ENCODE data around the gene APOBEC3H. TPM values are rescaled to one million over a fixed set of nuclear protein-coding genes. Genes with fewer than 3 reads are reported as not detected.

Gene APOBEC3H
- total RNA-seq, 1 donor: not detected

DNA sequence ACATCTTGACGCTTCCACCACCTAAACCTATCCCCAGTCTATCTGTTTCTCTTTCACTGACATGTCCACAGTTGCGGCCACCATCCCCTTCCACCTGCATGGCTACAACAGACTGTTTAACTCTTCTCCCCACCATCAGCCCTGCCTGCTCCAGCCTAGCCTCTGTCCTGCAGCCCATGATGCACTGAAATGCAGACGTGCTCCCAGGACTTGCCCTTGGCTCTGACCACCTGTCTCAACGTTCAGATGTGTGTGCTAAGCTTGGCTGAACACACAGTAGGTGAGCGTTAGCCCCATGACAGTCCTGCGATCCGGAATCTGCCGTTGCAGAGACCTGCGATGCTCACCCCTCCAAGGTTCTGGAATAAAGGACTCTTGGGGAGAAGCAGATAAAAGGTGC, 32.7 kb downstream of the APOBEC3H start:
- no peak for DNase-seq (ENCODE audit: low read depth)
- TF ChIP-seq, protein P1, sequence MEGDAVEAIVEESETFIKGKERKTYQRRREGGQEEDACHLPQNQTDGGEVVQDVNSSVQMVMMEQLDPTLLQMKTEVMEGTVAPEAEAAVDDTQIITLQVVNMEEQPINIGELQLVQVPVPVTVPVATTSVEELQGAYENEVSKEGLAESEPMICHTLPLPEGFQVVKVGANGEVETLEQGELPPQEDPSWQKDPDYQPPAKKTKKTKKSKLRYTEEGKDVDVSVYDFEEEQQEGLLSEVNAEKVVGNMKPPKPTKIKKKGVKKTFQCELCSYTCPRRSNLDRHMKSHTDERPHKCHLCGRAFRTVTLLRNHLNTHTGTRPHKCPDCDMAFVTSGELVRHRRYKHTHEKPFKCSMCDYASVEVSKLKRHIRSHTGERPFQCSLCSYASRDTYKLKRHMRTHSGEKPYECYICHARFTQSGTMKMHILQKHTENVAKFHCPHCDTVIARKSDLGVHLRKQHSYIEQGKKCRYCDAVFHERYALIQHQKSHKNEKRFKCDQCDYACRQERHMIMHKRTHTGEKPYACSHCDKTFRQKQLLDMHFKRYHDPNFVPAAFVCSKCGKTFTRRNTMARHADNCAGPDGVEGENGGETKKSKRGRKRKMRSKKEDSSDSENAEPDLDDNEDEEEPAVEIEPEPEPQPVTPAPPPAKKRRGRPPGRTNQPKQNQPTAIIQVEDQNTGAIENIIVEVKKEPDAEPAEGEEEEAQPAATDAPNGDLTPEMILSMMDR (IDR thresholded peaks at IDR 0.05; ENCODE audit: insufficient read depth, low read depth, low read length): no peak
- H3K4me3 ChIP-seq (ENCODE audit: low read depth, low read length): no peak overlapping the region

DNA sequence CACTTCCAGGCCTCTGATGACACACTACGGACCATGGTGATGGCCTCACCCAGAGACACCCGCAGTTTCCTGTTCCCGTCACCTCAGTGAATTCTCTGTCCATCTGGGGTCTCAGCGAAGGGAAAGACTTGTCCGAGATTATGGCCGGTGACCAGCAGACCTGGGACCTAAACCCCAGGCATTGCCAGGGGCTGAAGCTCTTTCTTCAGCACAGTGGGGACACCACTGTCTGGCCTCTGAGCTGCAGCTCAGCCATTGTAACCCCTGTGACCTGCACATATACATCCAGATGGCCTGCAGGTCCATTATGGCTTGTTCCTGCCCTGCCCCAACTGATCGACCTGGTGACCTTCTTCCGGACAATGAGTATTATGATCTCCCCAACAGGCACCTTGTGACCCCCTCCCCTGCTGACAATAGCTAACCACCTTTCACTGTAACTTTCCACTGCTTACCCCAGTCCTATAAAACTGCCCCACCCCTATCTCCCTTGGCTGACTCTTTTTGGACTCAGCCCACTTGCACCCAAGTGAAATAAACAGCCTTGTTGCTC, 33.2 kb downstream of the APOBEC3H start:
- H3K4me3 ChIP-seq (ENCODE audit: low read depth, low read length): no peak overlapping the region
- TF ChIP-seq, protein P1 (IDR thresholded peaks at IDR 0.05; ENCODE audit: insufficient read depth, low read depth, low read length): no peak
- DNase-seq (ENCODE audit: low read depth): no peak

DNA sequence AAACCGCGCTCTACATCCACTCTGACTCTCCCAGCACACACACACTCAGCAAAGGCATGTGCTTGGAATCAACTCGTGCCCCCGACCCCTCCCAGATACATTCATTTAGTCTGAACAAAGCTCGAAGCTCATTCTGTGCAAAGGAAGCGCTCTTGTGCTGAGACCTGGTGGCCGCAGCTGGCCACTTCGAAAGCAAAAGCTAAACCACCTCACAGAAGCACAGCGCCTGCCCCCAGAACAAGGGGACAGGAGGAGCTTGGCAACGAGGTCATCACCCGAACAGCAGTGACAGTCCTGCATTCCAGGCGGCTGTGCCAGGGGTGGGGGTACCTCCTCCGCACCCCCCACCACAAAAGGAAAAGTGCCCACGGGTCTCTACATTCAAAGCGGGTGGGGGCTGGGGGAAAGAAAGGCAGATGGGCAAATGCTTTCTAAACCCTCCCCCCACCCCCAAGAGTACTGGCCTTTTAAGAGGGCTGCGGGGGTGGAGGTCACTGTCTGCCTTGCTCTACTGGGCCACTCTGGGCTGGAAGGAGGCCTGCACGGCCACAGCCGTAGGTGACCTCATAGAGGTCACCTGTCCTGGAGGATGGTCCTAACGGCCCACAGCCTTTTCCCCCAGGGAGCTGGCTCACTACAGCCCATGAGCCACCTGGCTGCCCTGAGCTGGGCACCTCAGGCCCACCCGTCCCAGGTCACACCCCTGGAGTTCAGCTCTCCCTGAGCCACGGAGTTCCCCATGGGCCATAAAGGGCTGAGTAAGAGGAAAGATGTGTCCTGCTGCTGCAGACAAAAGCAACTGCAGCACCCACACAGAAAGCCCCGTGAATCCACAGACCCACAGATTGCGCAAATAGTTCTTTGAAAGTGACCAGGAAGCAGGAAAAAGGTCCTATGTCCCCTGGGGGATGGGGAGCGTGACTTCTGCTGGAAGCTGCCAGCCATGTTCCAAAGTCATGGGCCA, 34.1 kb downstream of the APOBEC3H start:
- TF ChIP-seq, protein P1 (IDR thresholded peaks at IDR 0.05; ENCODE audit: insufficient read depth, low read depth, low read length): no peak
- peak; percentile 35 for DNase-seq (ENCODE audit: low read depth)
- H3K4me3 ChIP-seq (ENCODE audit: low read depth, low read length): no peak overlapping the region

DNA sequence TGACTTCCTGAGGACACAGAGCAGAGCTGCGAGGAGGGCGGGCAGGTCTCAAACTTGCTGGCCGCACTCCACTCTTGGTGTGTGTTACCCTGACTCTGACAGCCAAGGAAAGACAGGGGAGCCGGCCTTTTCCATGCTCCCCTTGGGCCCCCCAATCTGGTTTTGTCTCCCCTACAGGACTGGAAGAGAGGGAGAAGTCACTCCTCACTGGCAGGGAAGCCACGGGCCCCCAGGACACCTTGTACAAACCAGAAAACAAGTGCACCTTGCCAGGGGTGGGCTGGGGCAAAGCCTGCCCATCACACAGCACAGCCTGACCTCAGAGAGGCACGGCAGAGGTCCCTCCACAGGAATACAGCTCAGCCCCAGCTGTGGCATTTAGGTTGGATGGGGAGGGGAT, 35.2 kb downstream of the APOBEC3H start:
- no peak overlapping the region for H3K4me3 ChIP-seq (ENCODE audit: low read depth, low read length)
- TF ChIP-seq, protein P1 (IDR thresholded peaks at IDR 0.05; ENCODE audit: insufficient read depth, low read depth, low read length): no peak
- no peak for DNase-seq (ENCODE audit: low read depth)

DNA sequence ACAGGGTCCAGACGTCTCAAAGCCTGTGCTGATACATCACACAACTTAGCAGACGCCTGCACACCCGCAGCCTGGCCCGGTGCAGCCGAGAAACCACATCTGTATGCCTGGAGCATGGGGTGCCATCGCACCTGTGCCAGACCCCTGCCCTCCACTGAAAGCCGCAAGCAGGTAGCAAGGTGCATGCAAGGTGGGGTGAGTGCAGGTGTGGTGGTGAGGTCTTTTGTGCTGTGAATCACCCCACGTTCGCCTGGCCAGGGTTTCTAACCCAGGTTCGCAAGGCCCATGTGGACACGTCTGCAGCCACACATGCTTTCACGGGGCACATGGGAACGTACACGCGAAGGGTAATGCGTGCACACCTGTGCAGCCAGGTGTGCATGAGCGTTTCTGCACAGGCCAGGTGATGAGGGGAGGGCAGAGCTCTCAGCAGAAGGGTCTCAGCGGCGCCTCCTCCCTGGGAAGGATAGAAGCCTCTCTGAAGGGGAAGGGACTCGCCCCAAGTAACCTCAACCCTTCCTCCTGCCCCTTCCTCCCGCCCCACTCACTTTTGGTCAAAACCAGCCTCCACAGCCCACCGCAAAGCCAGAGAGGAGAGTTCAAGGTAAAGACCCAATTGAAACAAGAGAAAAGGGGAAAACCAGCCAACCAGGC, 36.0 kb downstream of the APOBEC3H start:
- TF ChIP-seq, protein P1 (IDR thresholded peaks at IDR 0.05; ENCODE audit: insufficient read depth, low read depth, low read length): no peak
- no peak for DNase-seq (ENCODE audit: low read depth)
- no peak overlapping the region for H3K4me3 ChIP-seq (ENCODE audit: low read depth, low read length)

DNA sequence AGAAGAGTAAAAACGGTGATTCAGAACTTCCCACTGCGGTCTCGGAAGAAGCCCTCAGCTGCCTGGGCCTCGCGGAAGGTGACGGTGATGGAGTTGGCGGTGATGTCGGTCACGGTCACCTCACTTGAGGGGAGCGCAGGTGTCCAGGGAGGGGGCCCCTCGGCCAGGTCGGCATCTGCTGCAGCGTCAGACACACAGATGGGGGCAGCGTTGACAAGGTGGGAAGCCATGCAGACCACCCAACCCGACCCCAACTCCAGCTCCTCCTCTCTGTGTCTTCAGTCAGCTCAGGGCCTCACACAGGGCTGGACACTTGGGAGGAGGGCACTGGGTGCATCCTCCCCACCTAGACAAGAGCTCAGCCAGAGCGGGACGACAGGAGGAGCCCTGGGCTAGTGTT, 36.8 kb downstream of the APOBEC3H start:
- DNase-seq (ENCODE audit: low read depth): no peak
- TF ChIP-seq, protein P1 (IDR thresholded peaks at IDR 0.05; ENCODE audit: insufficient read depth, low read depth, low read length): no peak
- no peak overlapping the region for H3K4me3 ChIP-seq (ENCODE audit: low read depth, low read length)
